SK-MEL-5 (cell line): ENCODE measurements around the gene NFATC3. TPM values are rescaled to one million over a fixed set of nuclear protein-coding genes. Genes with fewer than 3 reads are reported as not detected.

Experiments used
- DNase-seq: peaks from one replicate; pipeline ENCODE4 v3.0.0-alpha.2; 2016; ENCODE audit warnings: low read depth, low spot score
- in situ Hi-C: cut with HindIII; loops from 2 replicates; pipeline ENCODE4 v1.10.0; 2016; ENCODE audit warnings: low sequenced_read_pairs, high pct_unique_total_duplicates, low pct_unique_long_range_greater_than_20kb
- total RNA-seq: library from RNA; depleted of rRNA; stranded (reverse); fragments of >200 nt; shearing (Covaris generic); gene quantifications from 2 replicates; pipeline ENCODE4 v1.2.3, GENCODE V29; 2014

The NFATC3 gene
- total RNA-seq, 1 experiment from 2014 or later: 13.8 TPM

GRCh38 chr16:68194251-68194650 lies 109.1 kb downstream of the NFATC3 start:
- in situ Hi-C loops: no loop called here
- DNase-seq: no peak

- DNase-seq: no peak
- in situ Hi-C loops: no loop called here
These were observed 112.1 kb downstream of the NFATC3 start for GRCh38 chr16:68197250-68197649.

GRCh38 chr16:68200088-68200783 lies 115.1 kb downstream of the NFATC3 start:
- in situ Hi-C loops: no loop called here
- DNase-seq: peak; percentile 5

GRCh38 chr16:68202091-68202519 lies 116.9 kb downstream of the NFATC3 start:
- in situ Hi-C loops: no loop called here
- DNase-seq: no peak

GRCh38 chr16:68206245-68206644 lies 121.1 kb downstream of the NFATC3 start:
- no peak for DNase-seq
- in situ Hi-C loops: no loop called here

GRCh38 chr16:68214726-68215125 lies 129.6 kb downstream of the NFATC3 start:
- DNase-seq: no peak
- in situ Hi-C loops: no loop called here

GRCh38 chr16:68215302-68215701 lies 130.1 kb downstream of the NFATC3 start:
- in situ Hi-C loops: no loop called here
- DNase-seq: no peak

GRCh38 chr16:68216240-68216639 lies 131.1 kb downstream of the NFATC3 start:
- in situ Hi-C loops: no loop called here

GRCh38 chr16:68217506-68217905 lies 132.3 kb downstream of the NFATC3 start:
- DNase-seq: no peak
- in situ Hi-C loops: no loop called here

More at GRCh38 chr16:68216240-68216639, 131.1 kb downstream of the NFATC3 start:
- DNase-seq: no peak

GRCh38 chr16:68219725-68220351 lies 134.7 kb downstream of the NFATC3 start:
- in situ Hi-C loops: no loop called here
- no peak for DNase-seq

- in situ Hi-C loops: no loop called here
These were observed 137.9 kb downstream of the NFATC3 start for GRCh38 chr16:68223072-68223471.

GRCh38 chr16:68226116-68226515 lies 140.9 kb downstream of the NFATC3 start:
- in situ Hi-C loops: no loop called here
- DNase-seq: no peak

More at GRCh38 chr16:68223072-68223471, 137.9 kb downstream of the NFATC3 start:
- no peak for DNase-seq

- DNase-seq: no peak
- in situ Hi-C loops: no loop called here
These were observed 142.1 kb downstream of the NFATC3 start for GRCh38 chr16:68227183-68227793.

GRCh38 chr16:68227850-68228553 lies 142.8 kb downstream of the NFATC3 start:
- in situ Hi-C loops: no loop called here
- peak; percentile 3 for DNase-seq

- in situ Hi-C loops: no loop called here
- DNase-seq: no peak
These were observed 143.5 kb downstream of the NFATC3 start for GRCh38 chr16:68228652-68229051.

- DNase-seq: peak; percentile 70
- in situ Hi-C loops: no loop called here
These were observed 144.4 kb downstream of the NFATC3 start for GRCh38 chr16:68229431-68230175.

- DNase-seq: no peak
- in situ Hi-C loops: no loop called here
These were observed 145.0 kb downstream of the NFATC3 start for GRCh38 chr16:68230176-68230571.

- no peak for DNase-seq
- in situ Hi-C loops: no loop called here
These were observed 145.8 kb downstream of the NFATC3 start for GRCh38 chr16:68230956-68231355.
